H1 (cell line): ENCODE measurements around the gene TADA3. TPM values are rescaled to one million over a fixed set of nuclear protein-coding genes. Genes with fewer than 3 reads are reported as not detected.

Source experiments
- CTCF ChIA-PET: fragments of 300-600 bp; sonication (Branson Sonifier 250); formaldehyde crosslinking; loops from one replicate; lab custom pipeline; 2021; ENCODE audit not compliant: partially characterized antibody; lab: Charles Lee
- POLR2A ChIA-PET: fragments of 300-600 bp; sonication (Branson Sonifier 250); formaldehyde crosslinking; loops from one replicate; lab custom pipeline; 2021; ENCODE audit warnings: inconsistent platforms; ENCODE audit not compliant: partially characterized antibody; lab: Charles Lee
- DNase-seq, 2 experiments: peaks; one replicate each; pipeline versions ENCODE4 v3.0.0 to v3.0.0-alpha.2; 2010 to 2022; ENCODE audit warnings: low spot score in 2 of 2, low read depth in 1 of 2, mixed read lengths in 1 of 2
- FAIRE-seq: peaks from 2 replicates; lab custom pipeline; 2011; peaks lifted over from hg19 to GRCh38; lab: Jason Lieb, UNC
- H2AFZ ChIP-seq: 2 replicates; pipeline ENCODE4 v1.8.1; 2012; ENCODE audit warnings: low read length, inconsistent platforms
- H2AK5ac ChIP-seq: 2 replicates; pipeline ENCODE4 v1.6.1; 2013; ENCODE audit warnings: low read depth, low read length
- H2BK120ac ChIP-seq: replicated peaks from 2 replicates; pipeline ENCODE3; 2013; ENCODE audit warnings: low read depth, low read length, inconsistent platforms
- H2BK12ac ChIP-seq: 2 replicates; pipeline ENCODE4 v1.6.1; 2013; ENCODE audit warnings: low read depth, low read length
- H2BK15ac ChIP-seq: 2 replicates; pipeline ENCODE4 v1.6.1; 2013; ENCODE audit warnings: low read length
- H2BK20ac ChIP-seq: 2 replicates; pipeline ENCODE4 v1.6.1; 2013; ENCODE audit warnings: low read length
- H2BK5ac ChIP-seq: 2 replicates; pipeline ENCODE4 v1.6.1; 2013; ENCODE audit warnings: low read depth, low read length
- H3K14ac ChIP-seq: 2 replicates; pipeline ENCODE4 v1.6.1; 2013; ENCODE audit warnings: inconsistent platforms; ENCODE audit not compliant: insufficient read length
- H3K18ac ChIP-seq: 2 replicates; pipeline ENCODE4 v1.6.1; 2013; ENCODE audit warnings: low read length; ENCODE audit errors: extremely low read depth
- H3K23ac ChIP-seq: 2 replicates; pipeline ENCODE4 v1.6.1; 2013; ENCODE audit warnings: inconsistent platforms; ENCODE audit not compliant: insufficient read length
- H3K23me2 ChIP-seq: 2 replicates; pipeline ENCODE4 v1.6.1; 2013; ENCODE audit warnings: low read depth, low read length
- H3K27ac ChIP-seq: 2 replicates; pipeline ENCODE4 v1.6.1; 2011; ENCODE audit warnings: low read depth, low read length, inconsistent platforms
- H3K27me3 ChIP-seq, 4 experiments: replicated peaks in 1 of 4; 1 replicate in 1 of 4; 2 replicates in 3 of 4; pipeline versions ENCODE4 v1.6.1 to v1.8.1; 2011 to 2013; ENCODE audit warnings: low read length in 3 of 4, mild to moderate bottlenecking in 3 of 4, inconsistent platforms in 2 of 4, mixed read lengths in 2 of 4, moderate library complexity in 1 of 4; ENCODE audit not compliant: control insufficient read depth in 3 of 4, insufficient read depth in 3 of 4; ENCODE audit errors: extremely low read depth in 1 of 4
- H3K36me3 ChIP-seq, 4 experiments: 2 replicates each; pipeline versions ENCODE4 v1.6.1 to v1.8.1; 2011 to 2013; ENCODE audit warnings: mild to moderate bottlenecking in 4 of 4, low read length in 3 of 4, moderate library complexity in 2 of 4, control low read depth in 1 of 4, inconsistent platforms in 1 of 4; ENCODE audit not compliant: insufficient read depth in 4 of 4, control insufficient read depth in 2 of 4
- H3K4ac ChIP-seq: replicated peaks from 2 replicates; pipeline ENCODE3; 2013; ENCODE audit warnings: low read length, low read depth, mixed read lengths, inconsistent platforms; ENCODE audit not compliant: insufficient read length
- H3K4me1 ChIP-seq, 4 experiments: replicated peaks in 1 of 4; 1 replicate in 1 of 4; 2 replicates in 3 of 4; pipeline versions ENCODE4 v1.6.1 to v1.8.1; 2011 to 2013; ENCODE audit warnings: low read length in 3 of 4, inconsistent platforms in 2 of 4, mixed read lengths in 1 of 4; ENCODE audit not compliant: insufficient read depth in 4 of 4, control insufficient read depth in 3 of 4
- H3K4me2 ChIP-seq, 2 experiments: 2 replicates each; pipeline versions ENCODE4 v1.6.1 to v1.8.1; 2011 to 2013; ENCODE audit warnings: low read depth in 2 of 2, low read length in 2 of 2, control low read depth in 1 of 2, inconsistent platforms in 1 of 2, mild to moderate bottlenecking in 1 of 2; ENCODE audit not compliant: insufficient read depth in 1 of 2
- H3K4me3 ChIP-seq, 4 experiments: fragments of 200-600, 300-600 bp in 1 of 4; sonication (generic), shearing (Covaris generic), sonication (Bioruptor Twin) in 1 of 4; 2 replicates each; pipeline versions ENCODE4 v1.5.1 to v1.8.1; 2011 to 2016; ENCODE audit warnings: low read length in 4 of 4, low read depth in 3 of 4, control low read depth in 2 of 4, inconsistent platforms in 2 of 4, mild to moderate bottlenecking in 2 of 4, mixed read lengths in 1 of 4, moderate library complexity in 1 of 4; ENCODE audit not compliant: insufficient read depth in 2 of 4; ENCODE audit errors: extremely low read depth in 1 of 4
- H3K56ac ChIP-seq: replicated peaks from 2 replicates; pipeline ENCODE3; 2013; ENCODE audit warnings: low read depth, mild to moderate bottlenecking, mixed read lengths, low read length, inconsistent platforms; ENCODE audit not compliant: insufficient read length
- H3K79me1 ChIP-seq: 2 replicates; pipeline ENCODE4 v1.6.1; 2013; ENCODE audit warnings: low read depth, low read length, control low read depth
- H3K79me2 ChIP-seq, 2 experiments: 2 replicates each; pipeline versions ENCODE4 v1.6.1 to v1.8.1; 2012 to 2013; ENCODE audit warnings: low read length in 2 of 2, mild to moderate bottlenecking in 2 of 2, inconsistent platforms in 1 of 2; ENCODE audit not compliant: insufficient read depth in 2 of 2, control insufficient read depth in 1 of 2
- H3K9ac ChIP-seq, 4 experiments: replicated peaks in 1 of 4; 1 replicate in 1 of 4; 2 replicates in 3 of 4; pipeline versions ENCODE4 v1.6.1 to v1.8.1; 2011 to 2013; ENCODE audit warnings: low read depth in 3 of 4, low read length in 3 of 4, control low read depth in 2 of 4, mild to moderate bottlenecking in 2 of 4, moderate library complexity in 2 of 4, inconsistent platforms in 1 of 4; ENCODE audit errors: extremely low read depth in 1 of 4
- H3K9me3 ChIP-seq, 2 experiments: 2 replicates each; pipeline versions ENCODE4 v1.6.1 to v1.8.1; 2012 to 2013; ENCODE audit warnings: mild to moderate bottlenecking in 2 of 2, moderate library complexity in 2 of 2, control low read depth in 1 of 2, inconsistent platforms in 1 of 2, low read depth in 1 of 2, low read length in 1 of 2, mixed read lengths in 1 of 2; ENCODE audit not compliant: insufficient read depth in 2 of 2
- H4K20me1 ChIP-seq, 2 experiments: replicated peaks in 1 of 2; 2 replicates each; pipeline versions ENCODE3 to v1.8.1; 2011 to 2013; ENCODE audit warnings: inconsistent platforms in 2 of 2, low read length in 2 of 2, mild to moderate bottlenecking in 1 of 2; ENCODE audit not compliant: insufficient read depth in 2 of 2, control insufficient read depth in 1 of 2
- H4K5ac ChIP-seq: 2 replicates; pipeline ENCODE4 v1.6.1; 2013; ENCODE audit warnings: low read length, low read depth, mixed read lengths, inconsistent platforms; ENCODE audit not compliant: insufficient read length
- H4K8ac ChIP-seq: 2 replicates; pipeline ENCODE4 v1.8.0; 2013; ENCODE audit warnings: mild to moderate bottlenecking, moderate library complexity, low read length, inconsistent platforms; ENCODE audit not compliant: insufficient read depth; ENCODE audit errors: extremely low read depth
- H4K91ac ChIP-seq: replicated peaks from 2 replicates; pipeline ENCODE3; 2013; ENCODE audit warnings: low read length, mixed read lengths, inconsistent platforms; ENCODE audit not compliant: insufficient read length
- CBX8 ChIP-seq: fragments of 300-800, 300-1000 bp; sonication (generic); IDR thresholded peaks from 2 replicates; pipeline ENCODE4 v1.7.1; 2016; ENCODE audit warnings: low read depth, low read length, borderline replicate concordance
- JUN ChIP-seq: IDR thresholded peaks from 2 replicates; pipeline ENCODE4 v1.6.1; 2011; ENCODE audit warnings: low read depth, mild to moderate bottlenecking, improper control_type of control experiment, low read length
- JUND ChIP-seq: IDR thresholded peaks from 2 replicates; pipeline ENCODE4 v1.6.1; 2011; ENCODE audit warnings: mild to moderate bottlenecking, improper control_type of control experiment, low read length
- KDM1A ChIP-seq: fragments of 200-600, 300-600 bp; sonication (generic); IDR thresholded peaks from 2 replicates; pipeline ENCODE4 v1.7.1; 2016; ENCODE audit warnings: mild to moderate bottlenecking, low read length, borderline replicate concordance
- KDM4A ChIP-seq: IDR thresholded peaks from one replicate; pipeline ENCODE4 v1.7.1; 2012; ENCODE audit warnings: low read depth, mild to moderate bottlenecking, moderate library complexity, low read length, inconsistent platforms; ENCODE audit not compliant: severe bottlenecking
- NRF1 ChIP-seq: IDR thresholded peaks from 2 replicates; pipeline ENCODE4 v1.6.1; 2011; ENCODE audit warnings: mild to moderate bottlenecking, low read depth, low read length, improper control_type of control experiment
- POLR2A ChIP-seq, 2 experiments: IDR thresholded peaks; 1 replicate in 1 of 2; 2 replicates in 1 of 2; pipeline ENCODE4 v1.6.1; 2011; ENCODE audit warnings: low read depth in 2 of 2, low read length in 2 of 2, mild to moderate bottlenecking in 2 of 2; ENCODE audit errors: control extremely low read depth in 1 of 2
- RNF2 ChIP-seq: fragments of 200-900, 300-1000 bp; sonication (generic); IDR thresholded peaks from 2 replicates; pipeline ENCODE4 v1.7.1; 2016; ENCODE audit warnings: borderline replicate concordance, low read depth, mild to moderate bottlenecking, antibody characterized with exemption, low read length; ENCODE audit not compliant: poor library complexity, severe bottlenecking; ENCODE audit errors: missing control alignments
- TCF12 ChIP-seq: IDR thresholded peaks from 2 replicates; pipeline ENCODE4 v1.6.1; 2011; ENCODE audit warnings: low read depth, mild to moderate bottlenecking, low read length
- TEAD4 ChIP-seq: IDR thresholded peaks from 2 replicates; pipeline ENCODE4 v1.6.1; 2012; ENCODE audit warnings: low read depth, low read length, inconsistent platforms, mixed read lengths
- WGBS, 2 experiments: shearing (Covaris generic) in 1 of 2; methylation state at CpG; one replicate each; pipeline versions ENCODE4 v1.1.6 to v1.1.7; 2013 to 2015; ENCODE audit warnings: low lambda C conversion rate in 2 of 2, mixed read lengths in 2 of 2, inconsistent platforms in 1 of 2, low coverage in 1 of 2, missing lambda C conversion rate in 1 of 2; ENCODE audit not compliant: insufficient replicate concordance in 2 of 2, insufficient coverage in 1 of 2, insufficient read length in 1 of 2; ENCODE audit errors: extremely low coverage in 1 of 2, missing lambda C conversion rate in 1 of 2; 5-methylcytosine and 5-hydroxymethylcytosine counted together
- polyA plus RNA-seq, 7 experiments: library from polyadenylated mRNA; depleted of rRNA in 3 of 7; stranded (reverse) in 5 of 7; unstranded in 2 of 7; fragments of >200 nt in 5 of 7; fragments of 200-250 nt in 2 of 7; gene quantifications; 1 replicate in 5 of 7; 2 replicates in 1 of 7; 4 replicates in 1 of 7; pipeline versions ENCODE4 v1.2.1 to v1.2.3, GENCODE V29; 2011 to 2013; ENCODE audit warnings: missing spikeins in 2 of 7, mixed read lengths in 2 of 7
- total RNA-seq: library from RNA; stranded (reverse); fragmentation: NEBNext Ultra II Directional; extraction: Animal tissue kit (Norgen Biotek cat#: 25700); gene quantifications from 2 replicates; pipeline ENCODE4 v1.2.1, GENCODE V29; 2021
- TF ChIP-seq, protein P1 (sequence below): IDR thresholded peaks from 2 replicates; pipeline ENCODE4 v1.6.1; 2012; ENCODE audit warnings: inconsistent platforms

TADA3 gene
- total and polyA plus RNA-seq, 2 of the 8 experiments (the other 6 are each of a cell fraction or from before 2014, with no cell fraction given): 43.4 to 50.3 TPM

DNA sequence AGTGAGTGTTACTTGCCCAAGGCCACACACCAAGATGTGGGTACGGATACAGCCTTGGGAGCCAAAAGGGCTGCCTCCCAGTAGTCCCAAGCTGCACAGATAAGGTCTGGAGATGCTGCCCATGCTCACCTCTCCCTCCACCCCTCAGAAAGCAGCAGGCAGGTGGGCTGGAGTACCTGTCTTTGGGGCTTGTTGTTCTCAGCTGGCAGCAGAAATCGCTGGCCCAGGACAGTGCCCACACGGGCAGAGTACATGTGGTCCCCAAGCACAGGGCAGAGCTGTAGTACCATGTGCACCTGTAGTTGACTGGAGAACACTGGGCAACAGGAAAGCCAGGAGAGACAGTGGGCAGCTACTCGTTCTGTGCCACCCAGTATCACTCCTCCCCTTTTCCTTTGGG, 46.6 kb upstream of the TADA3 start:
- CTCF ChIA-PET: interaction anchor here (0.6 to 7.5 kb wide), 4 partner anchors 10 to 595 kb away, joined by 3 to 74 read pairs (median 4); no protein-coding TSS in a partner anchor
- Histone ChIP-seq H2BK120ac (no peak overlapping the region), H4K91ac (no peak overlapping the region), H3K27me3 (no peaks in the 10 kb centered on the region), H2BK5ac (no peak overlapping the region), H3K4me3 (no peak overlapping the region), H3K79me2 (no peaks in the 10 kb centered on the region), H2BK12ac (no peak overlapping the region), H3K9me3 (no peaks in the 10 kb centered on the region), H3K4me2 (no peak overlapping the region), H3K18ac (no peak overlapping the region), H3K4me1 (peaks cover 0 to 6% (median under 1%) of the 10 kb centered on the region in 4 experiments; a peak in 2 of 7 replicates), H2AFZ (no peak overlapping the region), H2BK20ac (no peak overlapping the region), H4K20me1 (peaks cover 0 to 11% of the 10 kb centered on the region in 2 experiments), H2AK5ac (no peak overlapping the region), H4K8ac (no peak overlapping the region), H3K79me1 (no peaks in the 10 kb centered on the region), H4K5ac (no peak overlapping the region), H3K56ac (no peak overlapping the region), H3K23ac (no peak overlapping the region), H3K23me2 (peaks cover 7% of the 10 kb centered on the region), H3K9ac (no peak overlapping the region), H2BK15ac (no peak overlapping the region), H3K4ac (no peak overlapping the region), H3K36me3 (peaks cover 3 to 37% (median 18%) of the 10 kb centered on the region in 4 experiments; a peak in 7 of 8 replicates), H3K14ac (no peak overlapping the region), H3K27ac (no peak overlapping the region)
- POLR2A ChIA-PET: no interaction called here
- FAIRE-seq (no peak), DNase-seq (no peak)
- WGBS, 2 experiments: 89% methylated on average over 4 of the region's 4 CpGs; no CpG with 5 or more reads in 1 of the 2 experiments
- TF ChIP-seq NRF1 (no peak), JUND (no peak), JUN (no peak), TCF12 (no peak), TEAD4 (no peak), KDM1A (no peak), RNF2 (no peak), KDM4A (no peak), POLR2A (IDR thresholded peaks at IDR 0.05; ENCODE audit: control extremely low read depth in 1 of 2, low read depth in 2 of 2, low read length in 2 of 2) (no peak), CBX8 (no peak)
- TF ChIP-seq, protein P1, sequence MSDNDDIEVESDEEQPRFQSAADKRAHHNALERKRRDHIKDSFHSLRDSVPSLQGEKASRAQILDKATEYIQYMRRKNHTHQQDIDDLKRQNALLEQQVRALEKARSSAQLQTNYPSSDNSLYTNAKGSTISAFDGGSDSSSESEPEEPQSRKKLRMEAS: no peak
